OCI-LY3 (cell line): ENCODE data around the gene PAPSS1.

ENCODE experiments used
- H2AFZ ChIP-seq: fragments of 200-600, 300-600 bp; shearing (Covaris generic); 2 replicates; pipeline ENCODE4 v1.6.0; 2014; ENCODE audit warnings: antibody characterized with exemption, low read depth, low read length
- H3K27ac ChIP-seq: fragments of 200-600, 300-600 bp; sonication (generic); 2 replicates; pipeline ENCODE4 v1.5.1; 2014; ENCODE audit warnings: mild to moderate bottlenecking, low read length, moderate library complexity, mixed read lengths
- H3K27me3 ChIP-seq: fragments of 200-600, 300-600 bp; sonication (generic); 2 replicates; pipeline ENCODE4 v1.6.1; 2014; ENCODE audit warnings: low read depth, low read length, mixed read lengths
- H3K36me3 ChIP-seq: fragments of 200-600, 300-600 bp; sonication (generic); replicated peaks from 2 replicates; pipeline ENCODE3; 2014; ENCODE audit warnings: low read depth, low read length, mixed read lengths
- H3K4me1 ChIP-seq: fragments of 300-600, 200-600 bp; sonication (generic); 2 replicates; pipeline ENCODE4 v1.6.1; 2014; ENCODE audit warnings: low read length, mixed read lengths
- H3K4me2 ChIP-seq: fragments of 200-600, 300-600 bp; sonication (generic); 2 replicates; pipeline ENCODE4 v1.6.1; 2014; ENCODE audit warnings: low read length, mixed read lengths
- H3K4me3 ChIP-seq: fragments of 300-600, 200-600 bp; sonication (generic); 2 replicates; pipeline ENCODE4 v1.5.1; 2014; ENCODE audit warnings: antibody characterized with exemption, mild to moderate bottlenecking, low read length, moderate library complexity
- H3K79me2 ChIP-seq: fragments of 300-600, 200-600 bp; shearing (Covaris generic); 2 replicates; pipeline ENCODE4 v1.6.1; 2014; ENCODE audit warnings: mild to moderate bottlenecking, low read length, mixed read lengths
- H3K9ac ChIP-seq: fragments of 300-600, 200-600 bp; shearing (Covaris generic); 2 replicates; pipeline ENCODE4 v1.6.0; 2014; ENCODE audit warnings: mild to moderate bottlenecking, low read length, moderate library complexity
- H3K9me3 ChIP-seq: fragments of 200-600, 300-600 bp; shearing (Covaris generic); 2 replicates; pipeline ENCODE4 v1.6.1; 2014; ENCODE audit warnings: low read length, mixed read lengths; ENCODE audit not compliant: insufficient read depth
- H4K20me1 ChIP-seq: fragments of 200-600, 300-600 bp; sonication (generic); 2 replicates; pipeline ENCODE4 v1.6.1; 2016; ENCODE audit warnings: low read length, mixed read lengths; ENCODE audit not compliant: insufficient read depth
- EZH2phosphoT487 ChIP-seq: fragments of 200-600 bp; shearing (Covaris generic); IDR thresholded peaks from 2 replicates; pipeline ENCODE4 v1.6.1; 2018; ENCODE audit warnings: antibody characterized with exemption, mixed run types, low read depth
- TF ChIP-seq, protein P1 (sequence below): fragments of 200-600, 300-600 bp; sonication (generic); IDR thresholded peaks from 2 replicates; pipeline ENCODE4 v1.5.1; 2014; ENCODE audit warnings: antibody characterized with exemption, low read length, low read depth

PAPSS1 gene

DNA sequence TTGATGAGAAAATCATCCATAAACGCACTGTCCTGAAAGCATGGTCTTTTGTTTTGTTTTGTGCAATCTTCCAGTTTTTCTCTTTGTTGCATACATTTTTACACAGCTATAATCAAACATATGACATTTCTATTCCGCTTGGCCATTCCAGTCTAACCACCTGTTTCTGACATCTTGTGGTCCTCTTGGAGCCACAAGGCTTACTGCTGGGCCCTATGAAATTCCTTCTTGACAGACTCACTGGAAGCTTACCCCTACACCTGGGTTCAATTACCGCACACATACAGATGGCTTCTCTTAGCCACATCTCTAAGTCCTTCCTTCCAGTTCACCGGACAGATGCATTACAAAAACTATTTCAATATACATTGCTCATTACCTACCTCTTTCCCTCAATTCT is 72.4 kb downstream of the PAPSS1 start:
- TF ChIP-seq EZH2phosphoT487, result no peak
- TF ChIP-seq, protein P1, sequence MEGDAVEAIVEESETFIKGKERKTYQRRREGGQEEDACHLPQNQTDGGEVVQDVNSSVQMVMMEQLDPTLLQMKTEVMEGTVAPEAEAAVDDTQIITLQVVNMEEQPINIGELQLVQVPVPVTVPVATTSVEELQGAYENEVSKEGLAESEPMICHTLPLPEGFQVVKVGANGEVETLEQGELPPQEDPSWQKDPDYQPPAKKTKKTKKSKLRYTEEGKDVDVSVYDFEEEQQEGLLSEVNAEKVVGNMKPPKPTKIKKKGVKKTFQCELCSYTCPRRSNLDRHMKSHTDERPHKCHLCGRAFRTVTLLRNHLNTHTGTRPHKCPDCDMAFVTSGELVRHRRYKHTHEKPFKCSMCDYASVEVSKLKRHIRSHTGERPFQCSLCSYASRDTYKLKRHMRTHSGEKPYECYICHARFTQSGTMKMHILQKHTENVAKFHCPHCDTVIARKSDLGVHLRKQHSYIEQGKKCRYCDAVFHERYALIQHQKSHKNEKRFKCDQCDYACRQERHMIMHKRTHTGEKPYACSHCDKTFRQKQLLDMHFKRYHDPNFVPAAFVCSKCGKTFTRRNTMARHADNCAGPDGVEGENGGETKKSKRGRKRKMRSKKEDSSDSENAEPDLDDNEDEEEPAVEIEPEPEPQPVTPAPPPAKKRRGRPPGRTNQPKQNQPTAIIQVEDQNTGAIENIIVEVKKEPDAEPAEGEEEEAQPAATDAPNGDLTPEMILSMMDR, result no peak
- peaks cover 3% of the 10 kb centered on the region; the same call in 1 of the 2 replicates for H4K20me1 ChIP-seq
- H3K36me3 ChIP-seq, result peaks cover 45% of the 10 kb centered on the region
- H3K27me3 ChIP-seq, result no peaks in the 10 kb centered on the region
- H3K9ac ChIP-seq, result no peak overlapping the region
- H2AFZ ChIP-seq, result no peak overlapping the region
- H3K4me1 ChIP-seq, result peaks cover 5% of the 10 kb centered on the region; the same call in 1 of the 2 replicates
- no peak overlapping the region for H3K4me3 ChIP-seq
- H3K79me2 ChIP-seq, result no peaks in the 10 kb centered on the region
- H3K4me2 ChIP-seq, result no peak overlapping the region
- 0 out of 2 replicates have a peak, but pooled peaks cover 9% of the 10 kb centered on the region for H3K9me3 ChIP-seq
- H3K27ac ChIP-seq, result no peak overlapping the region

DNA sequence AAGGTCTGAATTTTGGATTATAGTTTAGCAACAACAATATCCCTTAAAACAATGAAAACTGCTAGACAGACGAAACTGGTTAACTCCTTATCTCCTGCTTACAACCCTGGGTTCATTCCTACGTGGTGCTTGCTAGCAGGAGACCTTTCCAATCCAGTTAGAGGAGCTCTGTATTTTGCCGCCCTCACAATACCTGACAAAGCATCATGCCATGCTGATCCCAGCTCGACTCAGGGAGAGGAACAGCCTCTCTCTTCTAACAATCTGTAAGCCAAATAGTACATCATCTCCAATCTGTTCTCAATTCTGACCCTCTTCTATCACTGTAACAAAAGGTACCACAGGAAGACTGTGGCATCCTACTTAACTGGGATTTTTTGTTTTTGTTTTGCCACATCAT is 74.4 kb downstream of the PAPSS1 start:
- Histone ChIP-seq H3K4me3 (no peak overlapping the region), H3K4me1 (no peaks in the 10 kb centered on the region), H4K20me1 (peaks cover 3% of the 10 kb centered on the region; the same call in 1 of the 2 replicates), H3K9me3 (no peaks in the 10 kb centered on the region), H3K4me2 (no peak overlapping the region), H3K36me3 (peaks cover 26% of the 10 kb centered on the region), H3K9ac (no peak overlapping the region), H3K27ac (no peak overlapping the region), H3K79me2 (no peaks in the 10 kb centered on the region), H2AFZ (no peak overlapping the region), H3K27me3 (no peaks in the 10 kb centered on the region)
- no peak for TF ChIP-seq EZH2phosphoT487
- TF ChIP-seq, protein P1, result no peak

DNA sequence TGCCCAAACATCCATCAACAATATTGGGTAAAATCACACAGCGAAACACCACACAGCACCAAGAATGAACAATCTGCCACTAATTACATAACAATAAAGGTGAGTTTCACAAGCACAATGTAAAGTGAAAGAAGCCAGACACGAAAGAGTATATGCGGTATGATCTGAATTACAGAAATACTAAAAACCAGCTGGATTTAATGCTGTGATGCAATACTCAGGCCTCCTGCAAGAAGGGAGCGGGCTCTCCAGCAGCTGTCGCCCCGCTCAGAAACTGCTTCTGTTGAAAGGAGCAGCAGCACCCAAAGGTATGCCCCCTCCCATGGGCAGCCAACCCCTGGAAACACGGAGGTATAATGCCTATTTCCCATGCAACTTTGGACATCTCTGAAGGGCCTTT is 77.0 kb downstream of the PAPSS1 start:
- H2AFZ ChIP-seq, result no peak overlapping the region
- no peak overlapping the region for H3K4me3 ChIP-seq
- no peaks in the 10 kb centered on the region for H3K79me2 ChIP-seq
- H3K27me3 ChIP-seq, result no peaks in the 10 kb centered on the region
- no peaks in the 10 kb centered on the region for H3K4me1 ChIP-seq
- no peak for TF ChIP-seq EZH2phosphoT487
- TF ChIP-seq, protein P1, result no peak
- H3K27ac ChIP-seq, result no peak overlapping the region
- no peak overlapping the region for H3K9ac ChIP-seq
- peaks cover 3% of the 10 kb centered on the region; the same call in 1 of the 2 replicates for H4K20me1 ChIP-seq
- no peaks in the 10 kb centered on the region for H3K9me3 ChIP-seq
- no peak overlapping the region for H3K4me2 ChIP-seq
- H3K36me3 ChIP-seq, result peaks cover 11% of the 10 kb centered on the region

DNA sequence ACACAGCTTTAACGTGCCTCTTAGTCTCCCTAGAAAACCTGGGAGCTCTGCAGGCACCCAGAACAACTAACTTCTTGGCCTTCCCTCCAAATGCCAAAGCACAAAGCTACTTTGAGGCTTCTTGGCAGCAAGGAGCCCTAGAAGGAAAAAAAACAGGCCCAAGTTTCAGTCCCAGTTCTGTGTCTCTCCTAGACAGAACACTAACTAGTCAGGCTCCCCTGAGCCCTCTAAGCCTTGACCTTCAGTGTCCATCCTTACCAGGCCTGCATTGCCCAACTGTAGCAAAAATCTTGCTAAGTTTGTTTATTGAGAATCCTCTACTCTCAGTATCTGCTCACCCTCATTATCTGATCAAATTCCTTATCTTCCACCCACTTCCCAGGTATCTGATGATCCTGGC is 79.2 kb downstream of the PAPSS1 start:
- TF ChIP-seq, protein P1, result no peak
- TF ChIP-seq EZH2phosphoT487, result no peak
- Histone ChIP-seq H3K9me3 (no peaks in the 10 kb centered on the region), H3K4me2 (no peak overlapping the region), H4K20me1 (peaks cover 3% of the 10 kb centered on the region; the same call in 1 of the 2 replicates), H3K36me3 (peaks cover 9% of the 10 kb centered on the region), H3K4me1 (no peaks in the 10 kb centered on the region), H3K4me3 (no peak overlapping the region), H3K27me3 (no peaks in the 10 kb centered on the region), H3K9ac (no peak overlapping the region), H3K27ac (no peak overlapping the region), H2AFZ (no peak overlapping the region), H3K79me2 (no peaks in the 10 kb centered on the region)
